K562 (cell line): ENCODE measurements around the gene KCTD18. TPM values are rescaled to one million over a fixed set of nuclear protein-coding genes. Genes with fewer than 3 reads are reported as not detected.

Source experiments
- ATAC-seq: fragments of 200-7000 bp; cut with Tn5 transposase; 3 replicates; pipeline ENCODE4 v1.9.1; 2020; ENCODE audit warnings: moderate library complexity
- BruUV-seq: library from RNA; stranded (reverse); fragments of 400-500 nt; replicated peaks from 2 replicates; lab custom pipeline; 2021; lab: Mats Ljungman, UMichigan
- CTCF ChIA-PET: fragments of 300-600 bp; formaldehyde crosslinking; extraction: SDS; loops from one replicate; lab custom pipeline; 2021; ENCODE audit warnings: low intra/inter-chr PET ratio; lab: Yijun Ruan, JAX
- POLR2A ChIA-PET: fragments of 300-600, 350-650 bp; sonication (Branson Sonifier 250); formaldehyde crosslinking; extraction: SDS; loops from one replicate; lab custom pipeline; 2021; ENCODE audit warnings: antibody characterized with exemption, inconsistent platforms; lab: Yijun Ruan, JAX
- DNase-seq, 4 experiments: peaks; one replicate each; pipeline versions ENCODE4 v3.0.0 to v3.0.0-alpha.2; 2011 to 2018; ENCODE audit warnings: low spot score in 3 of 4, mixed read lengths in 3 of 4; ENCODE audit errors: extremely low read depth in 1 of 4
- FAIRE-seq: peaks from 2 replicates; lab custom pipeline; 2011; peaks lifted over from hg19 to GRCh38; lab: Jason Lieb, UNC
- H2AFZ ChIP-seq: 2 replicates; pipeline ENCODE4 v1.6.0; 2011; ENCODE audit warnings: low read depth, low read length, control low read depth, inconsistent platforms
- H3K27ac ChIP-seq: fragments of 200-600 bp; 3 replicates; pipeline ENCODE4 v1.8.0; 2011; ENCODE audit warnings: low read depth, mild to moderate bottlenecking, control low read depth, inconsistent platforms, low read length, moderate library complexity, mixed read lengths; ENCODE audit errors: extremely low read depth
- H3K27me3 ChIP-seq, 2 experiments: fragments of 300-600 bp in 1 of 2; 2 replicates in 1 of 2; 3 replicates in 1 of 2; pipeline versions ENCODE4 v1.6.0 to v1.8.0; 2011; ENCODE audit warnings: inconsistent platforms in 2 of 2, low read length in 2 of 2, mild to moderate bottlenecking in 1 of 2, mixed read lengths in 1 of 2, moderate library complexity in 1 of 2; ENCODE audit not compliant: control insufficient read depth in 2 of 2, insufficient read depth in 2 of 2
- H3K36me3 ChIP-seq: fragments of 300-600 bp; 3 replicates; pipeline ENCODE4 v1.8.0; 2011; ENCODE audit warnings: mild to moderate bottlenecking, low read length, inconsistent platforms; ENCODE audit not compliant: control insufficient read depth, insufficient read depth
- H3K4me1 ChIP-seq, 2 experiments: fragments of 200-600 bp in 1 of 2; replicated peaks in 1 of 2; 2 replicates in 1 of 2; 3 replicates in 1 of 2; pipeline versions ENCODE4 v1.5.1 to v1.8.0; 2011; ENCODE audit warnings: inconsistent platforms in 2 of 2, low read length in 2 of 2, mild to moderate bottlenecking in 1 of 2, mixed read lengths in 1 of 2, moderate library complexity in 1 of 2; ENCODE audit not compliant: control insufficient read depth in 2 of 2, insufficient read depth in 2 of 2
- H3K4me2 ChIP-seq: 2 replicates; pipeline ENCODE4 v1.6.1; 2011; ENCODE audit warnings: low read length, control low read depth, inconsistent platforms, mixed read lengths; ENCODE audit not compliant: insufficient read depth
- H3K4me3 ChIP-seq: fragments of 200-600 bp; sonication (generic), shearing (Covaris generic); 2 replicates; pipeline ENCODE4 v1.5.1; 2016; ENCODE audit warnings: control low read depth, inconsistent platforms
- H3K79me2 ChIP-seq: fragments of 200-600 bp; 3 replicates; pipeline ENCODE4 v1.8.0; 2011; ENCODE audit warnings: low read length, inconsistent platforms; ENCODE audit not compliant: control insufficient read depth, insufficient read depth
- H3K9ac ChIP-seq, 2 experiments: 2 replicates each; pipeline versions ENCODE4 v1.6.0 to v1.6.1; 2011; ENCODE audit warnings: low read depth in 2 of 2, low read length in 2 of 2, control low read depth in 1 of 2, inconsistent platforms in 1 of 2, mild to moderate bottlenecking in 1 of 2, mixed read lengths in 1 of 2; ENCODE audit not compliant: insufficient read depth in 1 of 2
- H3K9me1 ChIP-seq: one replicate; pipeline ENCODE4 v1.6.0; 2011; ENCODE audit warnings: inconsistent platforms, mild to moderate bottlenecking, low read length, moderate library complexity; ENCODE audit not compliant: control insufficient read depth, insufficient read depth
- H3K9me3 ChIP-seq: replicated peaks from 2 replicates; pipeline ENCODE4 v1.5.1; 2011; ENCODE audit warnings: low read depth, low read length, inconsistent platforms; ENCODE audit not compliant: control insufficient read depth, insufficient read depth
- H4K20me1 ChIP-seq: replicated peaks from 2 replicates; pipeline ENCODE4 v1.6.1; 2011; ENCODE audit warnings: low read length, inconsistent platforms, mixed read lengths; ENCODE audit not compliant: control insufficient read depth, insufficient read depth
- ARHGAP35 ChIP-seq: fragments of 450-650 bp; IDR thresholded peaks from 2 replicates; pipeline ENCODE4 v1.6.1; 2018; ENCODE audit not compliant: partially characterized antibody
- CEBPG ChIP-seq, 3 experiments: fragments of 200-800 bp in 1 of 3; sonication (Bioruptor generic) in 1 of 3; sonication (generic) in 1 of 3; formaldehyde crosslinking in 1 of 3; IDR thresholded peaks in 2 of 3; conservative IDR thresholded peaks in 1 of 3; 2 replicates each; pipeline versions ENCODE4 v1.6.1 to v1.8.0; 2016 to 2022; ENCODE audit warnings: missing compliant biosample characterization in 2 of 3, missing genetic modification characterization in 2 of 3, mild to moderate bottlenecking in 1 of 3, missing genetic modification reagents in 1 of 3
- CHD2 ChIP-seq: IDR thresholded peaks from 2 replicates; pipeline ENCODE4 v1.6.1; 2011; ENCODE audit warnings: low read depth, low read length
- FOXA1 ChIP-seq: fragments of 450-650 bp; IDR thresholded peaks from 2 replicates; pipeline ENCODE4 v1.6.1; 2016; ENCODE audit warnings: mild to moderate bottlenecking, borderline replicate concordance
- HMGN3 ChIP-seq: IDR thresholded peaks from 2 replicates; pipeline ENCODE4 v1.6.1; 2011; ENCODE audit warnings: borderline replicate concordance, low read depth, mild to moderate bottlenecking, mixed read lengths, low read length; ENCODE audit not compliant: insufficient read length; ENCODE audit errors: extremely low read depth
- HOMEZ ChIP-seq: fragments of 250-450 bp; sonication (Bioruptor Pico); IDR thresholded peaks from 2 replicates; pipeline ENCODE4 v1.4.0; 2020; ENCODE audit warnings: mild to moderate bottlenecking, moderate library complexity
- IRF2 ChIP-seq: sonication (generic); formaldehyde crosslinking; IDR thresholded peaks from 2 replicates; pipeline ENCODE4 v1.8.1; 2022; ENCODE audit warnings: mild to moderate bottlenecking, missing genetic modification reagents
- LCOR ChIP-seq: sonication (generic); formaldehyde crosslinking; IDR thresholded peaks from 2 replicates; pipeline ENCODE4 v1.8.0; 2022; ENCODE audit warnings: mild to moderate bottlenecking, missing genetic modification reagents
- PTTG1 ChIP-seq: fragments of 450-650 bp; IDR thresholded peaks from 2 replicates; pipeline ENCODE4 v1.6.1; 2016; ENCODE audit warnings: low read depth, mild to moderate bottlenecking, missing genetic modification characterization, missing compliant biosample characterization
- SAFB ChIP-seq: fragments of 200-400 bp; formaldehyde crosslinking; IDR thresholded peaks from 2 replicates; pipeline ENCODE4 v1.6.1; 2017; ENCODE audit warnings: low read depth, low read length, borderline replicate concordance
- SIN3B ChIP-seq: fragments of 450-650 bp; IDR thresholded peaks from 2 replicates; pipeline ENCODE4 v1.6.1; 2017; ENCODE audit warnings: low read depth, mild to moderate bottlenecking, moderate library complexity
- SMAD1 ChIP-seq: fragments of 150-350 bp; IDR thresholded peaks from 2 replicates; pipeline ENCODE4 v1.6.1; 2014; ENCODE audit warnings: low read length, low read depth; ENCODE audit not compliant: partially characterized antibody
- SREBF2 ChIP-seq: sonication (generic); formaldehyde crosslinking; IDR thresholded peaks from 2 replicates; pipeline ENCODE4 v1.4.0; 2020; ENCODE audit warnings: mild to moderate bottlenecking, missing genetic modification reagents
- TAL1 ChIP-seq: fragments of 450-650 bp; IDR thresholded peaks from 2 replicates; pipeline ENCODE4 v1.6.1; 2016; ENCODE audit warnings: mild to moderate bottlenecking
- TRIM28 ChIP-seq: fragments of 450-650 bp; IDR thresholded peaks from 2 replicates; pipeline ENCODE4 v1.6.1; 2017
- ZNF408 ChIP-seq: fragments of 250-450 bp; sonication (Bioruptor Pico); IDR thresholded peaks from 2 replicates; pipeline ENCODE4 v1.4.0; 2020; ENCODE audit warnings: low read depth, mild to moderate bottlenecking, moderate library complexity
- ZNF668 ChIP-seq: fragments of 250-450 bp; sonication (Bioruptor Pico); IDR thresholded peaks from 2 replicates; pipeline ENCODE4 v1.8.0; 2022; ENCODE audit warnings: mild to moderate bottlenecking, inconsistent platforms
- ZZZ3 ChIP-seq: fragments of 450-650 bp; IDR thresholded peaks from 2 replicates; pipeline ENCODE4 v1.6.1; 2016; ENCODE audit warnings: antibody characterized with exemption, mild to moderate bottlenecking, moderate library complexity
- WGBS: fragments of 100-300 bp; shearing (Covaris generic); methylation state at CpG from one replicate; pipeline ENCODE4 v1.1.6; 2016; ENCODE audit warnings: low coverage, mixed read lengths; ENCODE audit not compliant: insufficient coverage; ENCODE audit errors: missing lambda C conversion rate; 5-methylcytosine and 5-hydroxymethylcytosine counted together
- in situ Hi-C: fragments of 300-500 bp; cut with MboI; formaldehyde crosslinking; loops from 4 replicates; pipeline ENCODE4 v1.15.0; 2018; ENCODE audit warnings: inconsistent platforms, mixed read lengths
- intact Hi-C: fragments of 100-400 bp; cut with micrococcal nuclease; formaldehyde crosslinking; loops from 2 replicates; pipeline ENCODE4 v1.14.2; 2022
- polyA plus RNA-seq, 8 experiments: library from polyadenylated mRNA; depleted of rRNA in 4 of 8; stranded (reverse) in 5 of 8; unstranded in 3 of 8; fragments of >200 nt; fragmentation: Nextera tagmentation in 2 of 8; fragmentation: Illumina TruSeq in 1 of 8; extraction: Ambion mirVana in 2 of 8; extraction: Trizol in 1 of 8; gene quantifications; 2 replicates each; pipeline versions ENCODE4 v1.2.1 to v1.2.3, GENCODE V29; 2011 to 2014; ENCODE audit warnings: inconsistent platforms in 1 of 8, missing spikeins in 1 of 8
- total RNA-seq, 7 experiments: library from RNA; depleted of rRNA in 6 of 7; stranded (reverse); fragments of >200 nt in 6 of 7; fragmentation: Illumina TruSeq in 2 of 7; extraction: Trizol in 2 of 7; gene quantifications; 2 replicates each; pipeline versions ENCODE4 v1.2.1 to v1.2.3, GENCODE V29; 2011 to 2021; ENCODE audit warnings: low replicate concordance in 1 of 7

KCTD18 gene
- total and polyA plus RNA-seq, 9 of the 15 experiments (the other 6 are each of a cell fraction or from before 2014, with no cell fraction given), result 0.39 to 5.4 (median 3.8) TPM

GRCh38 chr2:200470230-200470629 lies 39.6 kb downstream of the KCTD18 start:
- WGBS, result 16% methylated on average over 2 of the region's 3 CpGs
- Histone ChIP-seq H3K4me2 (no peak overlapping the region), H3K9me1 (no peaks in the 10 kb centered on the region), H3K9me3 (no peaks in the 10 kb centered on the region), H3K79me2 (no peaks in the 10 kb centered on the region), H3K9ac (no peak overlapping the region), H3K27ac (no peak overlapping the region), H3K4me1 (no peaks in the 10 kb centered on the region), H3K27me3 (no peaks in the 10 kb centered on the region), H4K20me1 (no peaks in the 10 kb centered on the region), H3K4me3 (no peak overlapping the region), H3K36me3 (no peaks in the 10 kb centered on the region; the same call in 2 of the 3 replicates), H2AFZ (no peak overlapping the region)
- no peak for DNase-seq
- in situ Hi-C loops, result loop anchor here (5.0 kb wide), 1 partner anchor 498 kb away; no protein-coding TSS in a partner anchor
- intact Hi-C loops, result loop anchor here (2.0 to 5.0 kb wide), 2 partner anchors 163 to 489 kb away; partner anchors contain the start of gene SPATS2L
- no peak for ATAC-seq
- ChIA-PET POLR2A (interaction anchor here (1.0 kb wide), 1 partner anchor 495 kb away, joined by 3 read pairs; no protein-coding TSS in a partner anchor), CTCF (interaction anchor here (1.3 kb wide), 1 partner anchor 490 kb away, joined by 3 read pairs; no protein-coding TSS in a partner anchor)
- FAIRE-seq, result no peak
- TF ChIP-seq ZZZ3 (no peak), ZNF408 (no peak), PTTG1 (no peak), SAFB (no peak), HMGN3 (no peak), LCOR (no peak), IRF2 (no peak), CEBPG (CRISPR knock-in tag; IDR thresholded peaks at IDR 0.05) (no peak), CEBPG (tag; conservative IDR thresholded peaks at IDR 0.05 in 1 of 2, IDR thresholded peaks at IDR 0.05 in 1 of 2) (no peak), CHD2 (no peak), HOMEZ (CRISPR knock-in tag) (no peak), SREBF2 (CRISPR knock-in tag) (no peak), TAL1 (no peak), TRIM28 (no peak), ZNF668 (CRISPR knock-in tag) (no peak), SIN3B (no peak), FOXA1 (no peak), ARHGAP35 (no peak), SMAD1 (no peak)
- no TSS peak for BruUV-seq
